Liver (tissue), 9 donors: ENCODE results near the gene PSMG4. TPM values are rescaled to one million over a fixed set of nuclear protein-coding genes. Genes with fewer than 3 reads are reported as not detected.

Source experiments
- DNase-seq: peaks from one replicate; pipeline ENCODE4 v3.0.0-alpha.2; 2017; ENCODE audit warnings: low spot score
- H3K27ac ChIP-seq, 2 donors: one replicate each; pipeline ENCODE4 v1.7.0; 2013; ENCODE audit warnings: inconsistent platforms in 2 of 2, low read length in 2 of 2, control low read depth in 1 of 2, low read depth in 1 of 2, mild to moderate bottlenecking in 1 of 2
- H3K27me3 ChIP-seq, 4 donors: one replicate each; pipeline versions ENCODE4 v1.6.1 to v1.7.0; 2013; ENCODE audit warnings: low read length in 3 of 4, inconsistent platforms in 1 of 4, mild to moderate bottlenecking in 1 of 4, moderate library complexity in 1 of 4; ENCODE audit not compliant: control insufficient read depth in 4 of 4, insufficient read depth in 4 of 4
- H3K36me3 ChIP-seq, 4 donors: one replicate each; pipeline versions ENCODE4 v1.6.1 to v1.7.0; 2013; ENCODE audit warnings: low read length in 3 of 4, mild to moderate bottlenecking in 3 of 4, low read depth in 1 of 4, moderate library complexity in 1 of 4; ENCODE audit not compliant: control insufficient read depth in 4 of 4, insufficient read depth in 3 of 4
- H3K4me1 ChIP-seq, 4 donors: one replicate each; pipeline versions ENCODE4 v1.6.1 to v1.7.0; 2013; ENCODE audit warnings: low read length in 3 of 4, mild to moderate bottlenecking in 3 of 4, moderate library complexity in 1 of 4; ENCODE audit not compliant: control insufficient read depth in 4 of 4, insufficient read depth in 4 of 4
- H3K4me3 ChIP-seq, 3 donors: one replicate each; pipeline versions ENCODE4 v1.6.1 to v1.7.0; 2013; ENCODE audit warnings: low read length in 3 of 3, control low read depth in 1 of 3, low read depth in 1 of 3, mild to moderate bottlenecking in 1 of 3
- H3K9ac ChIP-seq, 2 donors: one replicate each; pipeline ENCODE4 v1.7.0; 2013; ENCODE audit warnings: low read length in 2 of 2, mild to moderate bottlenecking in 2 of 2, moderate library complexity in 2 of 2, control low read depth in 1 of 2, low read depth in 1 of 2
- H3K9me3 ChIP-seq, 4 donors: one replicate each; pipeline versions ENCODE4 v1.6.1 to v1.7.0; 2013; ENCODE audit warnings: low read length in 3 of 4; ENCODE audit not compliant: control insufficient read depth in 4 of 4
- FOXA2 ChIP-seq: IDR thresholded peaks from 2 replicates; pipeline ENCODE4 v1.6.1; 2016; ENCODE audit warnings: antibody characterized with exemption
- GABPA ChIP-seq, 2 donors: IDR thresholded peaks in 1 of 2; conservative IDR thresholded peaks in 1 of 2; 2 replicates each; pipeline ENCODE4 v1.6.1; 2016; ENCODE audit warnings: antibody characterized with exemption in 2 of 2, mild to moderate bottlenecking in 1 of 2, moderate library complexity in 1 of 2
- HNF4A ChIP-seq, 2 donors: conservative IDR thresholded peaks; 2 replicates each; pipeline ENCODE4 v1.6.1; 2016; ENCODE audit warnings: antibody characterized with exemption in 2 of 2, mild to moderate bottlenecking in 2 of 2
- JUND ChIP-seq, 2 donors: IDR thresholded peaks; 2 replicates each; pipeline ENCODE4 v1.6.1; 2016; ENCODE audit warnings: antibody characterized with exemption in 2 of 2
- RAD21 ChIP-seq, 2 donors: IDR thresholded peaks; 2 replicates each; pipeline ENCODE4 v1.6.1; 2016; ENCODE audit warnings: antibody characterized with exemption in 2 of 2, mild to moderate bottlenecking in 2 of 2
- RXRA ChIP-seq, 2 donors: IDR thresholded peaks; 2 replicates each; pipeline ENCODE4 v1.6.1; 2017 to 2018; ENCODE audit warnings: antibody characterized with exemption in 2 of 2, mild to moderate bottlenecking in 1 of 2
- SP1 ChIP-seq: IDR thresholded peaks from 2 replicates; pipeline ENCODE4 v1.6.1; 2018; ENCODE audit warnings: antibody characterized with exemption, mild to moderate bottlenecking
- TAF1 ChIP-seq: conservative IDR thresholded peaks from 2 replicates; pipeline ENCODE4 v1.6.1; 2016; ENCODE audit warnings: antibody characterized with exemption, mild to moderate bottlenecking
- YY1 ChIP-seq: IDR thresholded peaks from 2 replicates; pipeline ENCODE4 v1.6.1; 2016; ENCODE audit warnings: antibody characterized with exemption, mild to moderate bottlenecking
- WGBS: extraction: QIAGEN DNeasy Blood & Tissue Kit; methylation state at CpG from one replicate; pipeline ENCODE4 v1.1.7; 2013; 5-methylcytosine and 5-hydroxymethylcytosine counted together
- polyA plus RNA-seq, 2 donors: library from polyadenylated mRNA; stranded (reverse) in 1 of 2; unstranded in 1 of 2; fragments of 200-250 nt in 1 of 2; fragments of >200 nt in 1 of 2; fragmentation: Nextera tagmentation in 1 of 2; extraction: Ambion mirVana in 1 of 2; gene quantifications; one replicate each; pipeline versions ENCODE4 v1.2.1 to v1.2.3, GENCODE V29; 2013 to 2015
- total RNA-seq, 2 donors: library from RNA; depleted of rRNA; stranded (reverse); fragments of >200 nt; gene quantifications; one replicate each; pipeline ENCODE4 v1.2.3, GENCODE V29; 2014
- TF ChIP-seq, protein P1 (sequence below): IDR thresholded peaks from 2 replicates; pipeline ENCODE4 v1.6.1; 2016; ENCODE audit warnings: antibody characterized with exemption
- TF ChIP-seq, protein P2 (sequence below): fragments of 150-350 bp; IDR thresholded peaks from 2 replicates; pipeline ENCODE4 v1.5.1; 2017; ENCODE audit warnings: improper control_type of control experiment, low read depth, low read length; ENCODE audit not compliant: missing input control
- TF ChIP-seq, protein P3 (sequence below): IDR thresholded peaks from 2 replicates; pipeline ENCODE4 v1.6.1; 2016; ENCODE audit warnings: antibody characterized with exemption
- TF ChIP-seq, protein P4 (sequence below): IDR thresholded peaks from 2 replicates; pipeline ENCODE4 v1.6.1; 2016; ENCODE audit warnings: antibody characterized with exemption
- TF ChIP-seq, protein P5 (sequence below): IDR thresholded peaks from 2 replicates; pipeline ENCODE4 v1.6.1; 2016; ENCODE audit warnings: antibody characterized with exemption, mild to moderate bottlenecking
- donor health status: healthy.
- donor health status: healthy.
- donor health status: healthy.
- donor health status: healthy.
- donor health status: healthy.

PSMG4 gene
- total and polyA plus RNA-seq, 4 donors: 10.7 to 28.5 (median 15.1) TPM

DNA sequence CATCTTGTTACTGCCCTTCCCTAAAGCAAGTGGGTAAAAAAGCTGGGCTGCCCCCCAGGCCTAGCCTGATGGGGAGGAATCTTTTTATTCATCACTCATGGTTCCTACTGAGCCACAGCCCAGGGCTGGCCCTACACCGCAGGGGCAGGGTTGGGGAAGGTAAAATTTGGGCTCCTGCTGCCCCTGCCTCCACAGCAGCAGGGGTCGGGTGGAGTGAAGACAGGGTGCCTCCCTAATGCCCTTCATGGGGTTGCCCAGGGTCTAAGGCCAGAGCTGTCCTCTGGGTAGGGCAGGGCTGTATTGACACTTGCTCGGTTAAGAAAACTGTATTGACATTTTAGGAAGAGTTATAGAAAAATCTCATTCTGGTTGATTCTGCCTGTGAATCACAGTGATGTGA, 8.9 kb upstream of the PSMG4 start:
- H3K9ac ChIP-seq: no peak overlapping the region
- TF ChIP-seq, protein P1, sequence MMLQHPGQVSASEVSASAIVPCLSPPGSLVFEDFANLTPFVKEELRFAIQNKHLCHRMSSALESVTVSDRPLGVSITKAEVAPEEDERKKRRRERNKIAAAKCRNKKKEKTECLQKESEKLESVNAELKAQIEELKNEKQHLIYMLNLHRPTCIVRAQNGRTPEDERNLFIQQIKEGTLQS: no peak
- no peak for TF ChIP-seq TAF1
- no peak for DNase-seq
- no peaks in the 10 kb centered on the region for H3K9me3 ChIP-seq
- peaks cover 0 to 9% (median 7%) of the 10 kb centered on the region in 4 donors for H3K4me1 ChIP-seq
- 96% methylated on average over 3 of the region's 3 CpGs for WGBS
- H3K36me3 ChIP-seq: no peaks in the 10 kb centered on the region
- H3K27ac ChIP-seq: no peak overlapping the region
- H3K27me3 ChIP-seq: no peaks in the 10 kb centered on the region
- H3K4me3 ChIP-seq: no peak overlapping the region

DNA sequence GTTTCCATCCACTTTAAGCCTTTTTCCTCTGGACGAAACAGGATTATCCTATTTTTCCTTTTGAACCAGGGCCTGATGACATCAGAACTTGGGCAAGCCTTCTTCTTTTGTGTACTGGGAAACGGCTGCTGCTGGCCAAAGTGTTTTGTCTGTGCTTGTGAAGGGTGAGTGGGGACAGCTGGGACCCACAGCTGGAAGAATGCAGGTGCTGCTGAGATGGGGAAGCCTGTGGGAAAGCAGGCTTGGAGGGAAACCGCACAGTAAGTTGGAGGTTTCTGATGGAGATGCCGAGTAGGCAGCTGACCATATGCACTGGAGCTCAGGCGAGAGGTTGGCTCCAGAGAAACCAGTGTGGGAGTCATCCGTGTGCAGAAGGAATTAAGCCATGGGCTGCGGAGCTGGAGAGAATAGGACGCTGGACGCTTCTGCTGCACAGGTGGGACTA, 8.5 kb upstream of the PSMG4 start:
- no peak overlapping the region for H3K9ac ChIP-seq
- WGBS: 93% methylated on average over 9 of the region's 9 CpGs
- H3K9me3 ChIP-seq: no peaks in the 10 kb centered on the region
- peaks cover 0 to 7% (median 7%) of the 10 kb centered on the region in 4 donors for H3K4me1 ChIP-seq
- TF ChIP-seq TAF1: no peak
- no peak for TF ChIP-seq RXRA (IDR thresholded peaks at IDR 0.05)
- no peak for TF ChIP-seq HNF4A (conservative IDR thresholded peaks at IDR 0.05)
- no peak for TF ChIP-seq JUND (IDR thresholded peaks at IDR 0.05)
- TF ChIP-seq FOXA2: no peak
- no peaks in the 10 kb centered on the region for H3K36me3 ChIP-seq
- H3K27ac ChIP-seq: no peak overlapping the region
- no peak for DNase-seq
- H3K27me3 ChIP-seq: no peaks in the 10 kb centered on the region
- H3K4me3 ChIP-seq: no peak overlapping the region

DNA sequence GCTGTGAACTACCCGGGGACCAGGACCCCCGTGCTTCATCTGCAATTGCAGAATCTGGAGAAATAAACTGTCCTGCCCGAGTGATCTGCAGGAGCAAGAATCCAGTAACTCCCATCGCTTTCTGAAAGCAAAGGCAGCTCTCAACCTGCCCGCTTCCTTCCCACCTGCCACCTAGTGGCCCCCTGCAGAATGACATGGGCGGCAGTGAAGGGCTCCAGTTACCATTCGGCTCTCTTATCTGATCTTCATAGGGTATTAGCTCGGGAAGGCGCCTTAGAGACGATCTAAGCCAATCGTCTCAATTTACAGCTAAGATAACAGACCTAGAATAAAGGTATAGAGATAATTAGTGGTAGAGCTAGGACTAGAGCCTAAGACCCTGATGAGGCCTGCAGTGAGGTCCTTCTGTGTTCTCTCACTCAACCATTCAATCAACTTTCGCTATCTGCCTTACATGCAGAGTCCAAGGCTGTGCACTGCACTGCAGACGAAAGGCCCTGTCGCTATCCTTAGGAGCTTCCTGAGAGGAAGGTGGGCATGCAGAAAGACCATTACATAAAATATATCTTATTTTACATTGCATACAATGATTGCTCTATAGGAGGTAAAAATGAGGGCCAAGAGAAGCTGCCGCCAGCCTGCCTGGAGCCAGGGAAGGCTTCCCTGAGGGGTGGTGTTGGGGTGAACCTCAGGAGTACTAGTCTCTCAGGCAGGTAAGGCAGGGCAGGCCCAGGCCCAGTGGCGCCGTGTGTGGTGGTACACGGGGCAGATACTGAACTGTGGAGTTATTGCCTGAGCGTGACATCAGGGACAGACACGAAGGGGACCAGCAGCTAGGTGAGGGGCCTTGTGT, 7.1 kb upstream of the PSMG4 start:
- H3K4me3 ChIP-seq: no peak overlapping the region

More for the DNA sequence above, 7.1 kb upstream of the PSMG4 start:
- Histone ChIP-seq H3K9me3 (no peaks in the 10 kb centered on the region), H3K36me3 (no peaks in the 10 kb centered on the region), H3K9ac (no peak overlapping the region), H3K4me1 (peaks cover 0 to 7% (median 4%) of the 10 kb centered on the region in 4 donors), H3K27ac (no peak overlapping the region), H3K27me3 (no peaks in the 10 kb centered on the region)
- WGBS: 33% methylated on average over 20 of the region's 20 CpGs
- peak; percentile 91 for DNase-seq
- TF ChIP-seq, protein P2, sequence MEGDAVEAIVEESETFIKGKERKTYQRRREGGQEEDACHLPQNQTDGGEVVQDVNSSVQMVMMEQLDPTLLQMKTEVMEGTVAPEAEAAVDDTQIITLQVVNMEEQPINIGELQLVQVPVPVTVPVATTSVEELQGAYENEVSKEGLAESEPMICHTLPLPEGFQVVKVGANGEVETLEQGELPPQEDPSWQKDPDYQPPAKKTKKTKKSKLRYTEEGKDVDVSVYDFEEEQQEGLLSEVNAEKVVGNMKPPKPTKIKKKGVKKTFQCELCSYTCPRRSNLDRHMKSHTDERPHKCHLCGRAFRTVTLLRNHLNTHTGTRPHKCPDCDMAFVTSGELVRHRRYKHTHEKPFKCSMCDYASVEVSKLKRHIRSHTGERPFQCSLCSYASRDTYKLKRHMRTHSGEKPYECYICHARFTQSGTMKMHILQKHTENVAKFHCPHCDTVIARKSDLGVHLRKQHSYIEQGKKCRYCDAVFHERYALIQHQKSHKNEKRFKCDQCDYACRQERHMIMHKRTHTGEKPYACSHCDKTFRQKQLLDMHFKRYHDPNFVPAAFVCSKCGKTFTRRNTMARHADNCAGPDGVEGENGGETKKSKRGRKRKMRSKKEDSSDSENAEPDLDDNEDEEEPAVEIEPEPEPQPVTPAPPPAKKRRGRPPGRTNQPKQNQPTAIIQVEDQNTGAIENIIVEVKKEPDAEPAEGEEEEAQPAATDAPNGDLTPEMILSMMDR: peak; percentile 98
- TF ChIP-seq RAD21 (IDR thresholded peaks at IDR 0.05) (peak; percentile 98 to 99), RXRA (IDR thresholded peaks at IDR 0.05) (no peak), GABPA (IDR thresholded peaks at IDR 0.05 in 1 of 2, conservative IDR thresholded peaks at IDR 0.05 in 1 of 2) (no peak), YY1 (no peak), HNF4A (conservative IDR thresholded peaks at IDR 0.05) (peak; percentile 31 to 51), SP1 (peak; percentile 24), FOXA2 (no peak)
- TF ChIP-seq, protein P1: no peak
- TF ChIP-seq, protein P3, sequence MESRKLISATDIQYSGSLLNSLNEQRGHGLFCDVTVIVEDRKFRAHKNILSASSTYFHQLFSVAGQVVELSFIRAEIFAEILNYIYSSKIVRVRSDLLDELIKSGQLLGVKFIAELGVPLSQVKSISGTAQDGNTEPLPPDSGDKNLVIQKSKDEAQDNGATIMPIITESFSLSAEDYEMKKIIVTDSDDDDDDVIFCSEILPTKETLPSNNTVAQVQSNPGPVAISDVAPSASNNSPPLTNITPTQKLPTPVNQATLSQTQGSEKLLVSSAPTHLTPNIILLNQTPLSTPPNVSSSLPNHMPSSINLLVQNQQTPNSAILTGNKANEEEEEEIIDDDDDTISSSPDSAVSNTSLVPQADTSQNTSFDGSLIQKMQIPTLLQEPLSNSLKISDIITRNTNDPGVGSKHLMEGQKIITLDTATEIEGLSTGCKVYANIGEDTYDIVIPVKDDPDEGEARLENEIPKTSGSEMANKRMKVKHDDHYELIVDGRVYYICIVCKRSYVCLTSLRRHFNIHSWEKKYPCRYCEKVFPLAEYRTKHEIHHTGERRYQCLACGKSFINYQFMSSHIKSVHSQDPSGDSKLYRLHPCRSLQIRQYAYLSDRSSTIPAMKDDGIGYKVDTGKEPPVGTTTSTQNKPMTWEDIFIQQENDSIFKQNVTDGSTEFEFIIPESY: no peak
- TF ChIP-seq, protein P4, sequence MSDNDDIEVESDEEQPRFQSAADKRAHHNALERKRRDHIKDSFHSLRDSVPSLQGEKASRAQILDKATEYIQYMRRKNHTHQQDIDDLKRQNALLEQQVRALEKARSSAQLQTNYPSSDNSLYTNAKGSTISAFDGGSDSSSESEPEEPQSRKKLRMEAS: no peak
- TF ChIP-seq, protein P5, sequence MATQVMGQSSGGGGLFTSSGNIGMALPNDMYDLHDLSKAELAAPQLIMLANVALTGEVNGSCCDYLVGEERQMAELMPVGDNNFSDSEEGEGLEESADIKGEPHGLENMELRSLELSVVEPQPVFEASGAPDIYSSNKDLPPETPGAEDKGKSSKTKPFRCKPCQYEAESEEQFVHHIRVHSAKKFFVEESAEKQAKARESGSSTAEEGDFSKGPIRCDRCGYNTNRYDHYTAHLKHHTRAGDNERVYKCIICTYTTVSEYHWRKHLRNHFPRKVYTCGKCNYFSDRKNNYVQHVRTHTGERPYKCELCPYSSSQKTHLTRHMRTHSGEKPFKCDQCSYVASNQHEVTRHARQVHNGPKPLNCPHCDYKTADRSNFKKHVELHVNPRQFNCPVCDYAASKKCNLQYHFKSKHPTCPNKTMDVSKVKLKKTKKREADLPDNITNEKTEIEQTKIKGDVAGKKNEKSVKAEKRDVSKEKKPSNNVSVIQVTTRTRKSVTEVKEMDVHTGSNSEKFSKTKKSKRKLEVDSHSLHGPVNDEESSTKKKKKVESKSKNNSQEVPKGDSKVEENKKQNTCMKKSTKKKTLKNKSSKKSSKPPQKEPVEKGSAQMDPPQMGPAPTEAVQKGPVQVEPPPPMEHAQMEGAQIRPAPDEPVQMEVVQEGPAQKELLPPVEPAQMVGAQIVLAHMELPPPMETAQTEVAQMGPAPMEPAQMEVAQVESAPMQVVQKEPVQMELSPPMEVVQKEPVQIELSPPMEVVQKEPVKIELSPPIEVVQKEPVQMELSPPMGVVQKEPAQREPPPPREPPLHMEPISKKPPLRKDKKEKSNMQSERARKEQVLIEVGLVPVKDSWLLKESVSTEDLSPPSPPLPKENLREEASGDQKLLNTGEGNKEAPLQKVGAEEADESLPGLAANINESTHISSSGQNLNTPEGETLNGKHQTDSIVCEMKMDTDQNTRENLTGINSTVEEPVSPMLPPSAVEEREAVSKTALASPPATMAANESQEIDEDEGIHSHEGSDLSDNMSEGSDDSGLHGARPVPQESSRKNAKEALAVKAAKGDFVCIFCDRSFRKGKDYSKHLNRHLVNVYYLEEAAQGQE: no peak
